HG03469 (cell line): ENCODE results near the gene TEX12.
"Not testable (repeated sequence)": the region's sequence is repeated elsewhere in the genome, so short reads cannot be mapped to it uniquely, and the experiment has no call there.

Experiments used
- ATAC-seq: cut with Tn5 transposase; IDR thresholded peaks from one replicate; pipeline ENCODE4 v1.9.1; 2021; ENCODE audit warnings: mild to moderate bottlenecking, moderate library complexity, moderate number of reproducible peaks; ENCODE audit not compliant: unreplicated experiment

TEX12 gene

DNA sequence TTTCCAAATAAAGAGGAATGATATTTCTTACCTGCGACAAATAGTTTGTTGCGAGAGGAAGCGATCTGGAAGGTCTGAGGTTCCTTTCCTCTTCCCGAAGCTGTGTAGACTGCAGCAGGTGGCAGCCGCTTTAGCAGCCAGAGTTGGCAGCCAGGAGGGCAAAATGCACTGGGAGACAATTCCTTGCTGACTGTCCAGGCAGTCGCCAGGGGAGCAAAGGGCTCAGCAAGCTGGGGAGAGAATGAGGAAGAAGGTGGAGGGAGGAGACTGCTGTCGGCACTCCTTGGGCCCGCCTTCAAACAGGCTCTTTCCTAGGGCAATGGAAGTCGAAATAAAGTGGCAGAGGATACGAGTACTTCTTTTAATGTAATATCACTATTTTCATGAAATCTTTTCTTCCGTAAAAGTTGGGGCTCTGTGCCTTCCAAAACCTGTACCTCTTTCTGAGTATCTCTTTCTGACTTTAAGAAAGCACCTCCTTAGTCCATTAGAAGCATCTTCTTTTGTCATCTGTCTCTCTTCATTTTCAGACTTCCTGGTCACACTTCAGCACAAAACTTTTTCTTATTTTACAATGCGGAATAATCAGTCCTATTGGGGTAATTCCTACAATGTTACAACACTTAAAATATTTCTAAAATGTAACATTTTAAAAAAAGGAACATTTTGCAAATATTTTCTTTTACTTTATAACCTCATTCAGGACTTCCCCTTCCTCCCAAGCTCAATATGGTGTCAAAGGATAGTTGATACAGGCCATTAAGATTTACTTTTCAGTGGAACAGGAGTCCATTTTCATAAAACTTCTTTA is 3.1 kb upstream of the TEX12 start, which contains the start of gene IL18:
TSS of gene IL18 (minus strand) at position 220 of the 811 bp plus-strand sequence. CDS start 9,041 bp downstream, outside the sequence.
- ATAC-seq = no peak

DNA sequence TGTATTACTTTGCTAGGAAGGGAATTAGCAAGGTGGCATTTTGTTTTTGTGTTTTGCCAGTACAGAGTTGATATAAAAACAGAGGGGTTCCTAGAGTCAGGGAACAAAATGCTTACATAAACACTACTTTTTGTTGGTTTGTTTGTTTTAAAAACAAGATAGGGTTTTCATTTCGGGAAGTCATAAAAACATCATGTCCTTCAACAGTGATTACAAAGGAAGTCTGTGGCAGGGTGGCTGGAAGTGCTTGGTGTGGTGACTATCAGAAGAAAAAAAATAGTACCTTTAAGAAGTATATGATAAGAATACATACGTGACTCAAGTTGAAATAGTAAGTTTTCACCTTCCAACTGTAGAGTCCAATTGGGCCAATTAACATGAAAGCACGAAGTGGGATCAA is 2.1 kb upstream of the TEX12 start:
- no peak for ATAC-seq

DNA sequence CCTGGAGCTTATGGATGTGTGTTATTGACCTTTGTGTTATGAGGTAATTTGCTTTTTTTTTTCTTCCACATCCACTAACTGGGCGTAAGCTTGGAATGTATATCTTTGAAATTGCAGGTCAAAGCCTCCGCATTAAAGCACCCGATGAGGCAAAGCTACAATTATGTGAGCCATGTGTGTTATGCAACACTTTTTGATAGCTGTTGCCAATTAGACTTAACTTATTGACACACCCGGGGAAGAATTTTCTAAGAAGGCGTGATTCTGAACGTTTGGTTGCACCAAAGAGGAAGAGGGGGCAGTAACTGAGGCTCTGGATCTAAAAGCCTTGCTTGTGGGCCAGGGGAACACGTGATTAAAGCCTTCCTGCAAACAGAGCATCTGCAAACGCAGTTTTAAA is 610 bp upstream of the TEX12 start:
- no peak for ATAC-seq

DNA sequence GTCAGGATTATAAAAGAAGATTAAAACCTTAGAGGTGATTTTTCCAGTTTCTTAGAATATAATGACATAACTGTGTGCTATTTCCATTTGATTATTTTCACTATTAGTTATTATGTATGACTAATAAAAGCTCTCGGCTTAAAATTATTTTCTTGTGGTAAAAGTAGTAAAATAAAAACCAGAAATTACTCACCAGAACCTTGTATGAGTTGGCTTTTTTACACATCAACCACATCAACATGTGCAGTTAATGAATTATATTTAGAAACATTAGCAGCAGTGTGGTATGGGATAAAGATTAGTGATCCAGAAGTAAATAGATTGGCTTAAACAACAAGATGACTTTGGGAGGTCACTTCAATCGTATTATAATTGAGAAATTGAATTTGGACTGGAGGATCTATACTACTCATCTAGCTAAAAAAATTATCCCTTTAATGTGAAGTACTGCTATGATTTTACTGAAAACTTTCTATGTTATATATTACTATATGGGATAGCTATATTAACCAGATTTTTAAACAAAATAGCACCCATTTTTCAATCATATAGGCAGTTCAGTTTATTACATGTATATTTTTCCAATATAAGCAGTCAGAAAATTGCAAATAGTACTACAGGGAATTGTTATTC is 5.3 kb downstream of the TEX12 start:
- ATAC-seq = no peak

DNA sequence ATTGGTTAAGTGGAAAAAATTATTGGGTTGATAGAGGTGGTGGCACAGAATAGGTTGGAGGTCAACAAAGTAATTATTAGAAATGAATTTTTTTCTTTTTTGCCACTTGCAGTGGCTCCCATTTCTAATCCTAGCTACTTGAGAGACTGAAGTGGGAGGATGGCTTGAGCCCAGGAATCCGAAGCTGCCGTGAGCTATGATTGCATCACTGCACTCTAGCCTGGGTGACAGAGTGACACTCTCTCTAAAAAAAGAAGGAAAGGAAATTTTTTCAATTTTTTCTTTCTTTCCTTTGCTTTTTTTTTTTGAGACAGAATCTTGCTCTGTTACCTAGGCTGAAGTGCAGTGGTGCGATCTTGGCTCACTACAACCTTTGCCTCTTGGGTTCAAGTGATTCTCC is 6.0 kb downstream of the TEX12 start:
- no peak for ATAC-seq

DNA sequence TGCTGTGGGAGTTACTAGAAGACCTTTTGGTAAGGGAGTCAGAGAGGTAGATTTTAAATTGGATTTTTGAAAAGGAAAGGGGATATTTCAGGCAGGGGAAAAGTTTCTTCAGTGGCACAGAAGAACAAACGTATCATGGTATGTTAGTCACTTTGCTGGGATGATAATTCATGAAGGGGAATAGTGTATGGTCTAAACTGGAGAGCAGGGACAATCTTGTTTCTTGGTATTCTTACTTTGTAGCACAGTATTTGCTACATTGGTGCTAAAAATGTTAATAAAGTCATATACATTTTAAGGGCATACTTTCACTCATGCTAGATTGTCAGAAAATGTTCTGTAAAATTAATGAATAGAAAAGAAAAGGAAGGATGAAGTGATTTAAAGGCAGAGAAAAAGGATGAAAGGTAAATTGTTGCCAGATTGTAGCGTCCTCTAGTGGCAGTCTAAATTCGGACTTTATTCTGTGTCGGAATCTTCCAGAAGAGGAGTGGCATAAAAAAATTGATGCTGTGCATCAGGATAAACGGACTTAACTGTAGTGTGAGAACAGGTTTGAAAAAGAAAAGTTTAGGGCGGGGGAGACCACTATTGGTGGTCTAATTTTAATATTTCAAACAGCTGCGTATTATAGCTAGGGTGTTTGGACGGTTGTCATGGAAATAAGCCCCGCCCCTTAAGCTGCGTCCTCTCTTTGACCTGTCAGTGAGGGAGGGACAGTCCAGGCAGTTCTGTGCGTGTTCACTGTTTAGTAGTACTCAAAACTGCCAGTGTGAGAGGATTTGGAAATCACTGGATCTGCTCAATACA is 7.8 kb downstream of the TEX12 start, which contains the start of gene BCO2:
TSS of gene BCO2 (plus strand) at position 724 of the 810 bp plus-strand sequence. CDS start 90 bp downstream, outside the sequence.
- ATAC-seq = no peak

DNA sequence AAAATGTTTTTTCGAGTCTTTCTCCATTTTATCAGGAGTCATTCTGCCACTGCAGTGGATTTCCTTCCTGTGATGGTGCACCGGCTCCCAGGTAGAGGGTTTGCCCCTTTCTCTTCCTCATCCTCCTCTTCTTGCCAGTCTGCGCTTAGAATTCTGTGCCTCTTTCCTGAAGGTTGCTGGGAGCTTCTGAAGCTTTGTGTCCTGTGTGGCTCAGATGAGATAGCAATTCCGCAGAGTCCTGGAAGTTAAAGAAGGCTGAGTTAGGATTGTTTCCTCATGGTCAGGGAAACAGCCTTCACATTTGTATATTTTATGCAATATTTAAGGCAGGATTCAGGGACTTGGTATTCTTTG is 8.4 kb downstream of the TEX12 start:
- no peak for ATAC-seq

DNA sequence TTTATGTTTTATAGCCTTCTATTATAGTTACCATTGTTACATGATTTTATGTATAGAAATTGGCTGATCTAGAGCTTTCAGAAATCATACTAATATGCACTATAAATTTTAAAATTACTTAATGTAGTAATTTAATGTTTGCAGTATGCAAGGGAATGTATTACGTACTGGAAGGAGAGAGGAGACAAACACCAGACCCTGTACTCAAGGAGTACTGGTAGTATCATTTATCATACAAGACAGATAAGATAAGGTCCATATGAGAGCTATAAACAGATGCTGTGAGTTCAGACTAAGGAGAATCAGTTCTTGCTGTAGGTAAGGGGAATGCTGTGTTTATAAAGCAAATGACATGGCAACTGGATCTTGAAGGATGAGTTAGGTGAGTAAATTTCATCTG is 8.9 kb downstream of the TEX12 start:
- no peak for ATAC-seq

DNA sequence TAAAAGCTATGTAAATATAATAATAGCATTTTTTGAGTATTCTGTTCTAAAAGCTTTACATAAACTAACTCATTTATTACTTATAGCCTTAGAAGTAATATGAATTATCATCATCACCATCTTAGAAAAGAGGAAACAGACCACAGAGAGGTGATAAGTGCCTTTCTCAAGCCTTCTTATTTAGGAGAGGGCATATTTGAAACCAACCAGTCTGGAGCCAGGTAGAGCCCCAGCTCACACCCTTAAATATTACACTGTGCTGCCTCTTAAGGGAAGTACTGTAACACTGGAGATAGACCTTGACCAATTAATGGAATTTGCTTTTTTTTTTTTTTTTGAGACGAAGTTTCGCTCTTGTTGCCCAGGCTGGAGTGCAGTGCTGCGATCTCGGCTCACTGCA is 10.4 kb downstream of the TEX12 start:
- no peak for ATAC-seq

DNA sequence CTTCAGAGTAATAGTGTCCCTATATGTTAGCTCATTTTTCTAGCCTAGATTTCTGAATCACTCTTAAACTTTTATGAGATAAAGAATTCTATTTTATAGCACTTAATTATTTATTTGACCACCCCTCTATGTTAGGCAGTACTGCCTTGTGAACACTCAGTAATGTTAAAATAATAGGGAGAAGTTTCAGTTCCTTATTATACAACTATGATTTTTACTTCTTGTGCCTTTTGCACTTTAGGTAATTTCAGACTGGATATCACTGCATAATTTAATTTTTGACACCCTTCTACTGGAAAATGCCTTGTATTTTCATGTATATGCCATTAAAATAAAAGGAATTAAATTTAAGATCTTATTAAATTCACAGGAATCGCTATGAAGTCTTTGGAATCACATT is 11.3 kb downstream of the TEX12 start:
- no peak for ATAC-seq

DNA sequence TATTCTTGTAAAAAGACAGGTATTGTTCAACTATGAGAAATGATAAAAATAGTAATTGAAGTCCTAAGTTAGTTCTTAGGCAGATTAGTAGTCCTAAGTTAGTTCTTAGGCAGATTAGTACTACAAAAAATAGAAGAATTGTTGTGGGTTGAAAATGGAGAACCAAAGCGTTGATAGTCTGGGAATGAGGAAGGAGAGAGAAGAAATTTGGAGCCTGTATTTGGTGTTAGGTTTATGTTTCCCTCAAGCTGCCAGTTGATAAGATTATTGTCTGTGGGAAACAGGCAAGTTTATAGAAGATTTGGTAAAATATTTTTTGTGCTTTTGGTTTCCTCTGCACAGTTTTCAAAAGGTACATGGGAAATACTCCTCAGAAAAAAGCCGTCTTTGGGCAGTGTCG is 11.8 kb downstream of the TEX12 start:
- no peak for ATAC-seq

DNA sequence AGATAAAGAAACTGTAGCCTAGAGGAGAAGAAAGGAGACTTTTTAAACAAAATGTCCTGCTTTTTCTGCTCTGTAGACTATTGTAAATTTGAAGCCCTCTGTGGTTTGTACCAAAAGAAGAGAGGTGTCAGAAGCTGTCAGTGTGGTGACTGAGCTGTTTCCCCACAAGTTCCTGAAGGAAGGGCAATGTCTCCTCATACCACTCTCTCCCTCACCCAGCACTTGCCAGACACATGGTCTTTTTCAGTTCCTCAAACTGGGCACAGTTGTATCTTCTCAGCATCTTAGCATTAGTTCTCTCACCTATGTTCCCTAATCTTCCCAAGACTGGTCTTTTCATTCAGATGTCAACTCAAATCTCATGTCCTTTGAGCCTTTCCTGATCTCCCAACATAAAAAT is 12.4 kb downstream of the TEX12 start:
- ATAC-seq = no peak

DNA sequence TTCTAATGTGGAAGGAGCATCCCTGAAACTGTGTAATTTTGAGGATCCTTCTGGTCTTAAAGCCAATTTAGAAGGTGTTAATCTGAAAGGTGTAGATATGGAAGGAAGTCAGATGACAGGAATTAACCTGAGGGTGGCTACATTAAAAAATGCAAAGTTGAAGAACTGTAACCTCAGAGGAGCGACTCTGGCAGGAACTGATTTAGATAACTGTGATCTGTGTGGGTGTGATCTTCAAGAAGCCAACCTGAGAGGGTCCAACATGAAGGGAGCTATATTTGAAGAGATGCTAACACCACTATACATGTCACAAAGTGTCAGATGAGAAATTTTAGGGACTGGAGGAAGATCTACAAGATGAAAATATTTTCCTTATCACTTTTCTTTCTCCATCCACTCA is 15.7 kb downstream of the TEX12 start:
- no peak for ATAC-seq

DNA sequence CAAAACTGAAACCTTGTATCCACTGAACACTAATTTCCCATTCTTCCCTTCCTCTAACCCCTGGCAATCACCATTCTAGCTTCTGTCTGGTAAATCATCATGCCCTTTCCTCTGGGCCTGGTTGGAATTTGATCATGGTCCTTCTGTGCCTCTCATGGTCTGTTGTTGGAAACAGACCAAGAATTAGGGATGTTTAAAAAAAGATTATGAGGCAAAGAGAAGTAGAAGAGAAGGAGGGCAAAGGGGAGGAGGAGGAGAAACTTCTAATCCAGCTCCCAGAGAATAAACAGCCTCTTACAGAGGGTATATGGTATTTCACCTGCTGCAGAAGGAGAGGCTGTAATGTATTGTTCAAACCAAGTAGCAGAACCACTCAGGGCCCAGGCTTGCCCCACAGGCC is 18.7 kb downstream of the TEX12 start:
- no peak for ATAC-seq

DNA sequence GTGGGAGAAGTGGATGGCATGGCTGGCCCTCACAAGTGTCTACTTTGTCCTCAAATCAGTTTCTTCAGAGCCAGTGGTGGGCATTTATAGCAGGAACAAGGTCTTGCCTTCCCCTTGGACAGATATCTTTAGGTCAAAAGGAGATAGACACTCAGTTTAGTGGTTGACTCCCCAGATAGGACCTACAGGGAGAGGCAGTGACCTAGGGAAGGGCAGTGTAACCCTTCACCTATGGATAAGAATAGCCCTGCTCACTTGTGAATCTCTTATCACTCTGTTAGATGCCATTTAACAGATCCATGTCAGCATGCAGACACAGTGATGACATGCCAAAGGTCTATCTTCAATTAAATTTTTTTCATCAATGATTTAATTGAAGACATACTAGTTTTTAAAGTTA is 19.1 kb downstream of the TEX12 start:
- ATAC-seq = no peak

DNA sequence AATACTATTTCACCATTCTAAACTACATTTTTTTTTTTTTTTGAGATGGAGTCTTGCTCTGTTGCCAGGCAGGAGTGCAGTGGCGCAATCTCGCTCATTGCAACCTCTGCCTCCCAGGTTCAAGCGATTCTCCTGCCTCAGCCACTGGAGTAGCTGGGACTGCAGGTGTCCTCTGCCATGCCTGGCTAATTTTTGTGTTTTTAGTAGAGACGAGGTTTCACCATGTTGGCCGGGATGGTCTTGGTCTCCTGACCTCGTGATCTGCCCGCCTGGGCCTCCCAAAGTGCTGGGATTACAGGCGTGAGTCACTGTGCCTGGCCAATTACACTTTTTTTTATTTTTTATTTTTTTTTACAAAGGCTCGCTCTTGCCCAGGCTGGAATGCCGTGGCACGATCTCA is 27.9 kb downstream of the TEX12 start:
- not testable (repeated sequence) for ATAC-seq

DNA sequence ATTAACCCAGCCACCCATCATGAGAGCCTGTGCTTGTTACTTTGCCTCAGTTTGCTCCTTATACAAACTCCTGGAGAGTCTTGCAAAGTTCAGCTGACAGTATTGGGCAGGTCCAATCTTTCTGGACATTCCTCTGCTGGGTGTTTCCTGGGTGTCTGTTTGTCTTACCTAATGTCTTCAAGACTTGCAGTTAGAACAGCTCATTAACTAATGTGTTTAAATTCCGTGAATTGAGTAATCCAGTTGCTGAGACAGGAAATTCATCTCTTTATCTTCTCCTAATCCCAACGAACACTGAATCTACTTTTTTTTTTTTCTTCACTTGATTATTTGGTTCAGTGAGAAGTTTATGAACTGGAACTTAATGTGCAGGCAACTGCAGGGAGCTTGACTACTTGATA is 28.8 kb downstream of the TEX12 start:
- ATAC-seq = no peak

DNA sequence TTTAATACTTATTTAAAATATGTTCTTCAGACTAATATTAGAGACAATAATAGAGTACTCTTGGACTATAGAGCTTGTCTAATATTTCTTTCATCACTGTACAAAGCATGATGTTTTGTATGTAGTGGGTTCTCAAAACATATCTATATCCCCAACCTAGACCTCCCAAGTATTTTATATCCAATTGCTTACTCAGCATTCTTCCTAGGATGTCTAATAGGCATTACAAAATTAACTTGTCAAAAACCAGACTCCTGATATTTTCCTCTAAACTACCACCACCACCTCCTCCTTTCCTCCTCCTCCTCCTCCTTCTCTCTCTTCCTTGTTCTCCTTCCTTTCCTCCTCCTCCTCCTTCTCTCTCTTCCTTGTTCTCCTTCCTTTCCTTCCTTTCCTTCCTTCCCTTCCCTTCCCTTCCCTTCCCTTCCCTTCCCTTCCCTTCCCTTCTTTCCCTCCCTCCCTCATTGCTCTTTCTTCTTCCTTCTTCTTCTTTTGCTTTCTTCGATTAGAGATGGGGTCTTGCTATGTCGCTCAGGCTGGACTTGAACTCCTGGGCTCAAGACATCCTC is 29.4 kb downstream of the TEX12 start:
- no peak for ATAC-seq

DNA sequence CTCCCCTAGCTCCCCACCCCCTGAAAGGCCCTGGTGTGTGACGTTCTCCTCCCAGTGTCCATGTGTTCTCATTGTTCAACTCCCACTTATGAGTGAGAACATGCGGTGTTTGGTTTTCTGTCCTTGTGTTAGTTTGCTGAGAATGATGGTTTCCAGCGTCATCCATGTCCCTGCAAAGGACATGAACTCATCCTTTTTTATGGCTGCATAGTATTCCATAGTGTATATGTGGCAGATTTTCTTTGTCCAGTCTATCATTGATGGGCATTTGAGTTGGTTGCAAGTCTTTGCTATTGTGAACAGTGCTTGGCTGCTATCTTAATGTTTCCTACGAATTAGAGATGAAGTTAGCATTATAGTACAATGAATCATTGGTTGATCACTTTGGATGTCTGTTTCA is 31.9 kb downstream of the TEX12 start:
- not testable (repeated sequence) for ATAC-seq

DNA sequence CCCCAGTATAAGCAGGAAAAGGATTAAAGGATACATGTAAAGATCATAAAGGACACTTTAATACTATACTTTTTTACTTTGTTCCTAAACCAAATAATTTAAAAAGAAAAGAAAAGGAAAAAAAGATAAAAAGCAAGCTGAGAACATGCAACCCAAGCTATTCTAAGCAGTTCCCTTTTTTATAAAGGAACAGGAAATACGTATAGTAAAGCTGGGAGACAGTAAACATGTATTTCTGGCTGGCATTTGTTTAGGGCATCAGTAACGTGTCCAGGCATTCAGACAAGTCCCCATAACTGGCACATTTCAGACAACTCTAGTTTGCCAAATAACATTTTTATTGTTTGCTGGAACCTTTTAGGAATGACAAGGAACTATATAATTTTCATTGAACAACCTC is 33.1 kb downstream of the TEX12 start:
- no peak for ATAC-seq

DNA sequence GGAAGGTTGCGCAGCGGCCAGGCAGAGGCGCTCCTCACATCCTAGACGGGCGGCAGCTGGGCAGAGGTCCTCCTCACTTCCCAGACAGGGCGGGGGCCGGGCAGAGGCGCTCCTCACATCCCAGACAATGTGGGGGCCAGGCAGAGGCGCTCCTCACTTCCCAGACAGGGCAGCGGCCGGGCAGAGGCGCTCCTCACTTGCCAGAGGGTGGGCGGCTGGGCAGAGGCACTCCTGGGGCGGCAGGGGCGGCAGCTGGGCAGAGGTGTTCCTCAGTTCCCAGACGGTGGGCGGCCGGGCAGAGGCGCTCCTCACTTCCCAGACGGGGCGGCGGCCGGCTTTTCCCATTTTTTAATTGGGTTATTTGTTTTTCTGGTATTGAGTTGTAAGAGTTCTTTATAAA is 38.9 kb downstream of the TEX12 start:
- no peak for ATAC-seq
